Karpas-422 (cell line): ENCODE data around the gene PDE4DIP. TPM values are rescaled to one million over a fixed set of nuclear protein-coding genes. Genes with fewer than 3 reads are reported as not detected.
"Not testable (repeated sequence)": the region's sequence is repeated elsewhere in the genome, so short reads cannot be mapped to it uniquely, and the experiment has no call there.

Experiments
- DNase-seq: peaks from one replicate; pipeline ENCODE4 v3.0.0-alpha.2; 2015
- H2AFZ ChIP-seq: fragments of 200-600 bp; sonication (generic); 2 replicates; pipeline ENCODE4 v1.6.1; 2014; ENCODE audit warnings: antibody characterized with exemption, low read length, mixed read lengths
- H3K27ac ChIP-seq: fragments of 200-600 bp; sonication (generic); 2 replicates; pipeline ENCODE4 v1.5.1; 2014; ENCODE audit warnings: mild to moderate bottlenecking, low read length, moderate library complexity
- H3K27me3 ChIP-seq: fragments of 200-600 bp; sonication (generic); 2 replicates; pipeline ENCODE4 v1.6.1; 2014; ENCODE audit warnings: low read length, mixed read lengths
- H3K36me3 ChIP-seq: fragments of 200-600 bp; sonication (generic); 2 replicates; pipeline ENCODE4 v1.6.1; 2014; ENCODE audit warnings: low read length, mixed read lengths; ENCODE audit not compliant: insufficient read depth
- H3K4me1 ChIP-seq: fragments of 200-600 bp; sonication (generic); 2 replicates; pipeline ENCODE4 v1.6.1; 2014; ENCODE audit warnings: mild to moderate bottlenecking, low read length, mixed read lengths
- H3K4me2 ChIP-seq: fragments of 200-600 bp; sonication (generic); 2 replicates; pipeline ENCODE4 v1.6.1; 2014; ENCODE audit warnings: low read length, low read depth, mild to moderate bottlenecking; ENCODE audit not compliant: poor library complexity, severe bottlenecking
- H3K4me3 ChIP-seq: fragments of 200-600 bp; sonication (generic); 2 replicates; pipeline ENCODE4 v1.5.1; 2014; ENCODE audit warnings: mild to moderate bottlenecking, antibody characterized with exemption, low read length, mixed read lengths
- H3K79me2 ChIP-seq: fragments of 200-600 bp; sonication (generic); 2 replicates; pipeline ENCODE4 v1.6.1; 2014; ENCODE audit warnings: mild to moderate bottlenecking, low read length, mixed read lengths
- H3K9ac ChIP-seq: fragments of 200-600 bp; sonication (generic); 2 replicates; pipeline ENCODE4 v1.6.0; 2014; ENCODE audit warnings: low read length
- H3K9me2 ChIP-seq: fragments of 200-600 bp; sonication (generic), shearing (Covaris generic); replicated peaks from 2 replicates; pipeline ENCODE4 v1.6.0; 2014; ENCODE audit warnings: mild to moderate bottlenecking, low read length, moderate library complexity; ENCODE audit not compliant: insufficient read depth
- H3K9me3 ChIP-seq: fragments of 300-700, 200-600 bp; sonication (generic); 2 replicates; pipeline ENCODE4 v1.6.1; 2014; ENCODE audit warnings: low read length, mixed read lengths
- H4K20me1 ChIP-seq: fragments of 200-600 bp; sonication (generic); 2 replicates; pipeline ENCODE4 v1.6.1; 2014; ENCODE audit warnings: mild to moderate bottlenecking, antibody characterized with exemption, low read length, low read depth; ENCODE audit not compliant: insufficient read depth
- total RNA-seq: library from RNA; depleted of rRNA; stranded (reverse); fragments of >200 nt; shearing (Covaris generic); gene quantifications from 2 replicates; pipeline ENCODE4 v1.2.3, GENCODE V29; 2014; ENCODE audit warnings: low replicate concordance

Gene PDE4DIP
- total RNA-seq, 1 experiment from 2014 or later, result 15.6 TPM

DNA sequence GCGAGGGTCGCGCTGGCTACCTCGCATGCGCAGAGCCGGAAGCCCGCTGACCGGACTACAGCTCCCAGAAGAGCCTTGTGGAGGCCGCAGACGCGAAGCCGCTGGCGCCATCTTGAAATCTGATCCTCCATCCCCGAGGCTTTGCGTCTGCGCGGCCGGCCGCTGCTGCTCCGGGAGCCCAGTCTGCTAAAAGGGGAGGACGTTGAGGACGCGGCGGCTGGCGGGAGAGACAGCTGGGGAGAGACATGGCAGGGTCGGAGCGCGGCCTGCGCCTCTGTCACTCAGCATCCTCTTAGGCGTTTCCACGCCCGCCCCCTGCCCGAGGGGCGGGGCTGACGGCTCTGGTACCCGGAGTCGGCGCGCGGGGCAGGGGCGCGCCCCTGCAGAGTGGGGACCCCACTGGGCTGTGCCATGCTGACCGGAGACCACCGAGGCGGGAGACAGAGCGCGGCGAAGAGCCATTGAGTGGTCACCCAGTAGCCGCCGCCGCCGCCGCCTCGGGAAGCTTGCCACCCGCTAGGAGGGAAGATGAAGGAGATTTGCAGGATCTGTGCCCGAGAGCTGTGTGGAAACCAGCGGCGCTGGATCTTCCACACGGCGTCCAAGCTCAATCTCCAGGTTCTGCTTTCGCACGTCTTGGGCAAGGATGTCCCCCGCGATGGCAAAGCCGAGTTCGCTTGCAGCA lies 108.2 kb downstream of the PDE4DIP start:
- not testable (repeated sequence) for DNase-seq, H3K79me2 ChIP-seq, H3K9me2 ChIP-seq, H3K36me3 ChIP-seq, H2AFZ ChIP-seq, H4K20me1 ChIP-seq, H3K4me1 ChIP-seq, H3K9me3 ChIP-seq, H3K27ac ChIP-seq, H3K27me3 ChIP-seq
- H3K4me2 ChIP-seq, result peak overlapping the region; percentile 58
- H3K9ac ChIP-seq, result peak overlapping the region; percentile 34
- H3K4me3 ChIP-seq, result peak overlapping the region; percentile 41

DNA sequence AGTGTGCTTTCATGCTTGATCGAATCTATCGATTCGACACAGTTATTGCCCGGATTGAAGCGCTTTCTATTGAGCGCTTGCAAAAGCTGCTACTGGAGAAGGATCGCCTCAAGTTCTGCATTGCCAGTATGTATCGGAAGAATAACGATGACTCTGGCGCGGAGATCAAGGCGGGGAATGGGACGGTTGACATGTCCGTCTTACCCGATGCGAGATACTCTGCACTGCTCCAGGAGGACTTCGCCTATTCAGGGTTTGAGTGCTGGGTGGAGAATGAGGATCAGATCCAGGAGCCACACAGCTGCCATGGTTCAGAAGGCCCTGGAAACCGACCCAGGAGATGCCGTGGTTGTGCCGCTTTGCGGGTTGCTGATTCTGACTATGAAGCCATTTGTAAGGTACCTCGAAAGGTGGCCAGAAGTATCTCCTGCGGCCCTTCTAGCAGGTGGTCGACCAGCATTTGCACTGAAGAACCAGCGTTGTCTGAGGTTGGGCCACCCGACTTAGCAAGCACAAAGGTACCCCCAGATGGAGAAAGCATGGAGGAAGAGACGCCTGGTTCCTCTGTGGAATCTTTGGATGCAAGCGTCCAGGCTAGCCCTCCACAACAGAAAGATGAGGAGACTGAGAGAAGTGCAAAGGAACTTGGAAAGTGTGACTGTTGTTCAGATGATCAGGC lies 108.8 kb downstream of the PDE4DIP start:
- not testable (repeated sequence) for H3K27ac ChIP-seq, H3K9ac ChIP-seq, H3K9me2 ChIP-seq, H3K4me1 ChIP-seq, H3K36me3 ChIP-seq, H2AFZ ChIP-seq, H4K20me1 ChIP-seq, H3K79me2 ChIP-seq, H3K9me3 ChIP-seq, H3K27me3 ChIP-seq
- H3K4me3 ChIP-seq, result peak overlapping the region; percentile 41; the same call in 1 of the 2 replicates
- peak overlapping the region; percentile 57 for H3K4me2 ChIP-seq
- peak; percentile 36 for DNase-seq

- not testable (repeated sequence) for H3K79me2 ChIP-seq, H3K27ac ChIP-seq, H3K4me1 ChIP-seq, H3K4me2 ChIP-seq, H3K9ac ChIP-seq, H3K9me2 ChIP-seq, H3K9me3 ChIP-seq, H3K4me3 ChIP-seq, H3K36me3 ChIP-seq, H4K20me1 ChIP-seq, H3K27me3 ChIP-seq, H2AFZ ChIP-seq
- peak; percentile 34 for DNase-seq
Measured at GRCh38 chr1:148953730-148954129, 109.5 kb downstream of the PDE4DIP start.

DNA sequence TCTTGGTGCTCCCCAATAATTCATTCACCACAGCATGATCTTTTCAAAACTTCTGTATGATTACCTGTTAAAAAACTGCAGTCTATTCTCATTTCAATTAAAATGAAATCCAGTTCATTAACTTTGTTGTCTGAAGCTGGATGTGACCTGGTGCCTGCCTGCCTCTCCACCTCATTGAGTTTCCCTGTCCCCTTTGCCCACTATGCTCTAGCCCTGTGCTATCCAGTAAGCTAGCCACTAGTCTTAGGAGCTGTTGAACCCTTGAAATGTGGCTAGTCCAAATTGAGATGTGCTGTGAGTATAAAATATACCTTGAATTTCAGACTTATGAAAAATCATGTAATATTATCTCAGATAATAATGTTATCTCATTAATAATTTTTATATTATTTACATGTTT lies 114.1 kb downstream of the PDE4DIP start:
- H3K27ac ChIP-seq, H3K36me3 ChIP-seq, H3K9ac ChIP-seq, H3K4me3 ChIP-seq, H3K79me2 ChIP-seq, H3K4me2 ChIP-seq, H2AFZ ChIP-seq, H3K9me2 ChIP-seq, H3K27me3 ChIP-seq, H3K4me1 ChIP-seq, DNase-seq, H4K20me1 ChIP-seq, H3K9me3 ChIP-seq: not testable (repeated sequence)

GRCh38 chr1:148960212-148961000 lies 116.2 kb downstream of the PDE4DIP start:
- not testable (repeated sequence) for H3K4me3 ChIP-seq, H3K27ac ChIP-seq, DNase-seq, H3K9me3 ChIP-seq, H3K36me3 ChIP-seq, H3K9ac ChIP-seq, H3K4me2 ChIP-seq, H3K9me2 ChIP-seq, H2AFZ ChIP-seq, H3K27me3 ChIP-seq, H4K20me1 ChIP-seq, H3K79me2 ChIP-seq, H3K4me1 ChIP-seq

DNA sequence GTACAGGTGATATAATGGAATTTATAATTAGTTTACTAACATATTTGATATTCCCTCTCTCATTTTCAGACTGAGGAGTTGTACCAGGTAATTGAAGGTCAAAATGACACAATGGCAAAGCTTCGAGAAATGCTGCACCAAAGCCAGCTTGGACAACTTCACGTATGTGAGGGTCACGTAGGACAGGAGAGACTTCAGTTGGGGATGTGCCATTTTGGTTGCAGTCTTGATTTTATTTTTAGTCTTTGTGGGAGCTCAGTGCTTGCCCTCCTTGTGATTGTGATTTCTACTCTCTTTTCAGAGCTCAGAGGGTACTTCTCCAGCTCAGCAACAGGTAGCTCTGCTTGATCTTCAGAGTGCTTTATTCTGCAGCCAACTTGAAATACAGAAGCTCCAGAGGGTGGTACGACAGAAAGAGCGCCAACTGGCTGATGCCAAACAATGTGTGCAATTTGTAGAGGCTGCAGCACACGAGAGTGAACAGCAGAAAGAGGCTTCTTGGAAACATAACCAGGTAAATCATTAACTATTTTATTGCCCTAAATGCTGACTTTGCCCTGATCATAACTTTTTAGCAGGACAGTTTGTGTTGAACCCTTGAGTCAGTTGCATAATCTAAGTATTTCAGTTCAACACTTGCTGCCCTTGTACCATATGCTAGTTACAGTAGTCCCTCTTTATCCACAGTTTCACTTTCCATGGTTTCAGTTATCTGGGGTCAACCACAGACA lies 118.1 kb downstream of the PDE4DIP start:
- not testable (repeated sequence) for H3K27ac ChIP-seq, H3K9me2 ChIP-seq, H3K27me3 ChIP-seq, H3K9me3 ChIP-seq, H3K4me3 ChIP-seq, DNase-seq, H3K79me2 ChIP-seq, H4K20me1 ChIP-seq, H3K4me1 ChIP-seq, H3K9ac ChIP-seq, H3K36me3 ChIP-seq, H3K4me2 ChIP-seq, H2AFZ ChIP-seq

DNA sequence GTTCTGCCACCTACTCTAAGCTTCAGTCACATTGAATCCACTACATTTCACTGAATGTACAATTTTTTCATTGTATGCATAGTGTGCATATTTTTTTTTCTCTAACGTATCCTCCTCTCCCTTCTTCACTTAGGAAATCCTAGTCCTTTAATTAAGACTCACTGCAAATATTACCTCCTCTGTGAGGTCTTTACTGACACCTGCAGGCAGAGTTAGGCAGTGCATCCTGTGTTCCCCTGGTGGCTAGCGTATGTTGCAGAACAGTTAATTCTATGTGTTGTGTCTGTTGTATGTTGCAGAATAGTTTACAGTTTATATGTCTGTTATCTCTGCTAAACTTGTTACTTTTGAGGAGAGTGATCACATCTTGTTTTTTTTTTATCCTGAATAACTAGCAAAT lies 121.9 kb downstream of the PDE4DIP start:
- H4K20me1 ChIP-seq, DNase-seq, H3K79me2 ChIP-seq, H3K4me2 ChIP-seq, H3K4me3 ChIP-seq, H3K9me2 ChIP-seq, H3K27me3 ChIP-seq, H2AFZ ChIP-seq, H3K9me3 ChIP-seq, H3K4me1 ChIP-seq, H3K36me3 ChIP-seq, H3K9ac ChIP-seq, H3K27ac ChIP-seq: not testable (repeated sequence)

DNA sequence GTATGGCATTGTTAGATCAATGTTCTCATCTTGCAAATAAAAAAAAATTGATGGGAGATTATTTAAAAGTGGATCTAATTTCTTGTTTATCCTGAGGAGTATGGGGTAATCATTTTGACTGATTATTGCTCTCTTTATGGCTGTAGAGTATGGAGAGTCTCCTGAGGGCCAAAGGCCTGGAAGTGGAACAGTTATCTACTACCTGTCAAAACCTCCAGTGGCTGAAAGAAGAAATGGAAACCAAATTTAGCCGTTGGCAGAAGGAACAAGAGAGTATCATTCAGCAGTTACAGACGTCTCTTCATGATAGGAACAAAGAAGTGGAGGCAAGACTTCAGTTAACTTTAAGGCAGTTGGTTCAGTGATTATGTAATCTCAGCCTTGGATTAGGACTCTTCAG lies 123.4 kb downstream of the PDE4DIP start:
- H3K9me2 ChIP-seq, H3K4me2 ChIP-seq, H3K9me3 ChIP-seq, H3K36me3 ChIP-seq, H3K27me3 ChIP-seq, H3K9ac ChIP-seq, H3K4me3 ChIP-seq, H2AFZ ChIP-seq, DNase-seq, H4K20me1 ChIP-seq, H3K27ac ChIP-seq, H3K79me2 ChIP-seq, H3K4me1 ChIP-seq: not testable (repeated sequence)
